Keratinocyte (primary cell): ENCODE results near the gene ZNF354C. TPM values are rescaled to one million over a fixed set of nuclear protein-coding genes. Genes with fewer than 3 reads are reported as not detected.

Experiments
- DNase-seq: peaks from one replicate; pipeline ENCODE4 v3.0.0-alpha.2; 2011; ENCODE audit warnings: low read depth, missing footprints, low spot score
- FAIRE-seq: peaks from 2 replicates; lab custom pipeline; 2011; peaks lifted over from hg19 to GRCh38; lab: Jason Lieb, UNC
- H2AFZ ChIP-seq: 2 replicates; pipeline ENCODE4 v1.6.0; 2012; ENCODE audit warnings: low read length, control low read depth, inconsistent platforms; ENCODE audit not compliant: control insufficient read depth
- H3K27ac ChIP-seq: 2 replicates; pipeline ENCODE4 v1.5.1; 2011; ENCODE audit warnings: low read length; ENCODE audit not compliant: control insufficient read depth, insufficient read depth
- H3K27me3 ChIP-seq: 3 replicates; pipeline ENCODE4 v1.6.0; 2011; ENCODE audit warnings: low read length; ENCODE audit not compliant: control insufficient read depth, insufficient read depth; ENCODE audit errors: extremely low read depth
- H3K36me3 ChIP-seq, 2 experiments: 2 replicates in 1 of 2; 3 replicates in 1 of 2; pipeline ENCODE4 v1.5.1; 2011; ENCODE audit warnings: low read length in 2 of 2, mild to moderate bottlenecking in 1 of 2; ENCODE audit not compliant: control insufficient read depth in 2 of 2, insufficient read depth in 2 of 2; ENCODE audit errors: extremely low read depth in 1 of 2
- H3K4me1 ChIP-seq: 3 replicates; pipeline ENCODE4 v1.5.1; 2011; ENCODE audit warnings: low read length; ENCODE audit not compliant: control insufficient read depth, insufficient read depth; ENCODE audit errors: extremely low read depth
- H3K4me2 ChIP-seq: 3 replicates; pipeline ENCODE4 v1.6.0; 2011; ENCODE audit warnings: low read depth, low read length; ENCODE audit not compliant: control insufficient read depth, insufficient read depth; ENCODE audit errors: extremely low read depth
- H3K4me3 ChIP-seq, 3 experiments: fragments of 200-600 bp in 1 of 3; sonication (generic) in 1 of 3; 2 replicates in 2 of 3; 3 replicates in 1 of 3; pipeline ENCODE4 v1.5.1; 2011 to 2016; ENCODE audit warnings: low read length in 3 of 3, mild to moderate bottlenecking in 3 of 3, control low read depth in 2 of 3, inconsistent platforms in 1 of 3, low read depth in 1 of 3, mixed read lengths in 1 of 3, mixed run types in 1 of 3, moderate library complexity in 1 of 3; ENCODE audit not compliant: control insufficient read depth in 2 of 3, insufficient read depth in 2 of 3; ENCODE audit errors: extremely low read depth in 1 of 3
- H3K79me2 ChIP-seq: 2 replicates; pipeline ENCODE4 v1.6.0; 2012; ENCODE audit warnings: low read length; ENCODE audit not compliant: control insufficient read depth, insufficient read depth
- H3K9ac ChIP-seq: 3 replicates; pipeline ENCODE4 v1.6.0; 2011; ENCODE audit warnings: low read length; ENCODE audit not compliant: control insufficient read depth, insufficient read depth; ENCODE audit errors: extremely low read depth
- H3K9me1 ChIP-seq: 3 replicates; pipeline ENCODE4 v1.6.0; 2011; ENCODE audit warnings: low read length; ENCODE audit not compliant: control insufficient read depth, insufficient read depth; ENCODE audit errors: extremely low read depth
- H3K9me3 ChIP-seq: 2 replicates; pipeline ENCODE4 v1.5.1; 2012; ENCODE audit warnings: low read depth, low read length; ENCODE audit not compliant: control insufficient read depth
- H4K20me1 ChIP-seq: 3 replicates; pipeline ENCODE4 v1.6.0; 2011; ENCODE audit warnings: low read length; ENCODE audit not compliant: control insufficient read depth, insufficient read depth; ENCODE audit errors: extremely low read depth
- CTCF ChIP-seq, 3 experiments: IDR thresholded peaks in 1 of 3; conservative IDR thresholded peaks in 1 of 3; optimal IDR thresholded peaks in 1 of 3; 2 replicates in 2 of 3; 3 replicates in 1 of 3; pipeline versions ENCODE3 to v1.5.1; 2011; ENCODE audit warnings: low read length in 3 of 3, mild to moderate bottlenecking in 3 of 3, moderate library complexity in 2 of 3, control low read depth in 1 of 3, inconsistent platforms in 1 of 3; ENCODE audit not compliant: insufficient read depth in 2 of 3; ENCODE audit errors: extremely low read depth in 1 of 3
- EZH2 ChIP-seq: IDR thresholded peaks from one replicate; pipeline ENCODE4 v1.6.1; 2012; ENCODE audit warnings: inconsistent platforms, mild to moderate bottlenecking, low read length, moderate library complexity
- dilution Hi-C: fragments of 300-500 bp; cut with MboI; formaldehyde crosslinking; loops from one replicate; pipeline ENCODE4 v1.7.0; 2020; ENCODE audit warnings: low sequenced_read_pairs; ENCODE audit not compliant: extremely low pct_ligation_motif_present
- polyA plus RNA-seq, 5 experiments: library from polyadenylated mRNA; depleted of rRNA in 3 of 5; stranded (reverse) in 3 of 5; stranded (forward) in 1 of 5; unstranded in 1 of 5; fragments of >200 nt; gene quantifications; 1 replicate in 1 of 5; 2 replicates in 3 of 5; 3 replicates in 1 of 5; pipeline versions ENCODE4 v1.2.1 to v1.2.3, GENCODE V29; 2011 to 2012; ENCODE audit warnings: missing spikeins in 2 of 5, low read depth in 1 of 5, low replicate concordance in 1 of 5

Gene ZNF354C
- polyA plus RNA-seq, 1 donor (not counting 4 experiments of a cell fraction or from before 2014, with no cell fraction given): 2.7 TPM

- dilution Hi-C loops: no loop called here
- TF ChIP-seq CTCF (optimal IDR thresholded peaks at IDR 0.05 in 1 of 3, IDR thresholded peaks at IDR 0.05 in 1 of 3, conservative IDR thresholded peaks at IDR 0.05 in 1 of 3; ENCODE audit: extremely low read depth in 1 of 3, insufficient read depth in 2 of 3, low read length in 3 of 3): no peak
- TF ChIP-seq EZH2: no peak
- Histone ChIP-seq H3K36me3 (no peaks in the 10 kb centered on the region), H3K4me3 (no peak overlapping the region), H3K9ac (no peak overlapping the region), H3K27me3 (no peaks in the 10 kb centered on the region), H4K20me1 (no peaks in the 10 kb centered on the region), H3K4me1 (no peaks in the 10 kb centered on the region), H3K9me3 (peaks cover 5% of the 10 kb centered on the region), H3K4me2 (no peak overlapping the region), H2AFZ (no peak overlapping the region), H3K27ac (no peak overlapping the region), H3K9me1 (no peaks in the 10 kb centered on the region), H3K79me2 (no peaks in the 10 kb centered on the region)
- FAIRE-seq (no peak), DNase-seq (no peak)
Observed at GRCh38 chr5:179110528-179110927, 50.4 kb downstream of the ZNF354C start.

- Histone ChIP-seq H3K9ac (no peak overlapping the region), H4K20me1 (no peaks in the 10 kb centered on the region), H3K79me2 (no peaks in the 10 kb centered on the region), H3K27ac (no peak overlapping the region), H3K9me1 (no peaks in the 10 kb centered on the region), H3K4me3 (no peak overlapping the region), H3K27me3 (no peaks in the 10 kb centered on the region), H2AFZ (no peak overlapping the region), H3K4me2 (no peak overlapping the region), H3K9me3 (peaks cover 7% of the 10 kb centered on the region), H3K36me3 (no peaks in the 10 kb centered on the region), H3K4me1 (no peaks in the 10 kb centered on the region)
- no peak for TF ChIP-seq EZH2
- TF ChIP-seq CTCF (optimal IDR thresholded peaks at IDR 0.05 in 1 of 3, IDR thresholded peaks at IDR 0.05 in 1 of 3, conservative IDR thresholded peaks at IDR 0.05 in 1 of 3; ENCODE audit: extremely low read depth in 1 of 3, insufficient read depth in 2 of 3, low read length in 3 of 3): no peak
- no peak for FAIRE-seq
- dilution Hi-C loops: no loop called here
- DNase-seq: no peak
Observed at GRCh38 chr5:179111267-179112207, 51.4 kb downstream of the ZNF354C start.
